Measurements from ENCODE around the gene DYDC2.

The DYDC2 gene

GRCh38 chr10:80350251-80350650 is 6.3 kb upstream of the DYDC2 start:
- Histone ChIP-seq H3K4me2 (ENCODE audit: insufficient read depth, low read length, poor library complexity, severe bottlenecking) (no peak overlapping the region), H3K36me3 (replicated peaks in 1 of 2; ENCODE audit: control insufficient read depth in 2 of 2, insufficient read depth in 2 of 2, low read length in 2 of 2) (no peaks in the 10 kb centered on the region), H2BK5ac (ENCODE audit: low read length) (no peak overlapping the region), H4K91ac (ENCODE audit: low read depth, low read length, poor library complexity) (no peak overlapping the region), H3K4me1 (ENCODE audit: control insufficient read depth in 2 of 2, insufficient read depth in 1 of 2, low read depth in 1 of 2, low read length in 2 of 2) (peaks cover 0 to 2% of the 10 kb centered on the region in 2 donors), H2BK12ac (ENCODE audit: low read length) (no peak overlapping the region), H2BK120ac (ENCODE audit: low read depth, low read length) (no peak overlapping the region), H3K23ac (ENCODE audit: low read depth, low read length, poor library complexity) (no peak overlapping the region), H3K4ac (ENCODE audit: low read length) (no peak overlapping the region), H2BK15ac (ENCODE audit: low read length) (no peak overlapping the region), H3K14ac (ENCODE audit: low read length) (no peak overlapping the region), H3K4me3 (ENCODE audit: low read length in 2 of 2) (no peak overlapping the region), H3K9ac (ENCODE audit: low read depth, low read length, poor library complexity) (no peak overlapping the region), H3K79me1 (ENCODE audit: low read depth, low read length) (no peaks in the 10 kb centered on the region), H3K9me3 (replicated peaks in 1 of 2; ENCODE audit: control insufficient read depth in 2 of 2, insufficient read depth in 1 of 2, low read depth in 1 of 2, low read length in 2 of 2) (no peaks in the 10 kb centered on the region), H2AK5ac (ENCODE audit: low read depth, low read length) (no peak overlapping the region), H2AFZ (ENCODE audit: low read length) (no peak overlapping the region), H3K18ac (ENCODE audit: low read length) (no peak overlapping the region), H3K27ac (replicated peaks; ENCODE audit: low read length) (no peak overlapping the region), H4K8ac (ENCODE audit: low read depth, low read length) (no peak overlapping the region), H3K27me3 (ENCODE audit: control insufficient read depth in 3 of 3, insufficient read depth in 3 of 3, low read depth in 1 of 3, low read length in 3 of 3) (peaks cover 0 to 7% (median 0%) of the 10 kb centered on the region in 3 experiments)
- WGBS, 2 donors (ENCODE audit: extremely low coverage in 2 of 2, insufficient read length in 2 of 2, insufficient replicate concordance in 1 of 2) = no CpG with 5 or more reads among the region's 3 CpGs
- DNase-seq (ENCODE audit: low spot score) = no peak

GRCh38 chr10:80351220-80351619 is 5.4 kb upstream of the DYDC2 start:
- Histone ChIP-seq H3K79me1 (ENCODE audit: low read depth, low read length) (no peaks in the 10 kb centered on the region), H3K9ac (ENCODE audit: low read depth, low read length, poor library complexity) (no peak overlapping the region), H3K4me3 (ENCODE audit: low read length in 2 of 2) (no peak overlapping the region), H3K27ac (replicated peaks; ENCODE audit: low read length) (no peak overlapping the region), H3K14ac (ENCODE audit: low read length) (no peak overlapping the region), H2AFZ (ENCODE audit: low read length) (no peak overlapping the region), H2BK120ac (ENCODE audit: low read depth, low read length) (no peak overlapping the region), H2AK5ac (ENCODE audit: low read depth, low read length) (no peak overlapping the region), H2BK5ac (ENCODE audit: low read length) (no peak overlapping the region), H2BK15ac (ENCODE audit: low read length) (no peak overlapping the region), H3K4ac (ENCODE audit: low read length) (no peak overlapping the region), H3K18ac (ENCODE audit: low read length) (no peak overlapping the region), H3K4me1 (ENCODE audit: control insufficient read depth in 2 of 2, insufficient read depth in 1 of 2, low read depth in 1 of 2, low read length in 2 of 2) (peaks cover 0 to 2% of the 10 kb centered on the region in 2 donors), H3K27me3 (ENCODE audit: control insufficient read depth in 3 of 3, insufficient read depth in 3 of 3, low read depth in 1 of 3, low read length in 3 of 3) (peaks cover 0 to 14% (median under 1%) of the 10 kb centered on the region in 3 experiments), H4K91ac (ENCODE audit: low read depth, low read length, poor library complexity) (no peak overlapping the region), H2BK12ac (ENCODE audit: low read length) (no peak overlapping the region), H4K8ac (ENCODE audit: low read depth, low read length) (no peak overlapping the region), H3K4me2 (ENCODE audit: insufficient read depth, low read length, poor library complexity, severe bottlenecking) (no peak overlapping the region), H3K9me3 (replicated peaks in 1 of 2; ENCODE audit: control insufficient read depth in 2 of 2, insufficient read depth in 1 of 2, low read depth in 1 of 2, low read length in 2 of 2) (no peaks in the 10 kb centered on the region), H3K23ac (ENCODE audit: low read depth, low read length, poor library complexity) (no peak overlapping the region), H3K36me3 (replicated peaks in 1 of 2; ENCODE audit: control insufficient read depth in 2 of 2, insufficient read depth in 2 of 2, low read length in 2 of 2) (no peaks in the 10 kb centered on the region)
- WGBS, 2 donors (ENCODE audit: extremely low coverage in 2 of 2, insufficient read length in 2 of 2, insufficient replicate concordance in 1 of 2) = no CpG with 5 or more reads among the region's 3 CpGs
- no peak for DNase-seq (ENCODE audit: low spot score)

- H3K9me3 ChIP-seq (replicated peaks in 1 of 2; ENCODE audit: control insufficient read depth in 2 of 2, insufficient read depth in 1 of 2, low read depth in 1 of 2, low read length in 2 of 2) = peaks cover 0 to 2% of the 10 kb centered on the region in 2 donors
- no peak overlapping the region for H2AK5ac ChIP-seq (ENCODE audit: low read depth, low read length)
- H2BK12ac ChIP-seq (ENCODE audit: low read length) = no peak overlapping the region
- H3K4me3 ChIP-seq (ENCODE audit: low read length in 2 of 2) = peak overlapping the region; percentile 42 to 76
- peak overlapping the region; percentile 12 for H4K91ac ChIP-seq (ENCODE audit: low read depth, low read length, poor library complexity)
- H3K4me1 ChIP-seq (ENCODE audit: control insufficient read depth in 2 of 2, insufficient read depth in 1 of 2, low read depth in 1 of 2, low read length in 2 of 2) = peaks cover 4 to 7% of the 10 kb centered on the region in 2 donors
- H3K27ac ChIP-seq (replicated peaks; ENCODE audit: low read length) = no peak overlapping the region
- peak overlapping the region; percentile 82 for H3K4me2 ChIP-seq (ENCODE audit: insufficient read depth, low read length, poor library complexity, severe bottlenecking)
- peak; percentile 50 for DNase-seq (ENCODE audit: low spot score)
- H2BK5ac ChIP-seq (ENCODE audit: low read length) = peak overlapping the region; percentile 75
- peak overlapping the region; percentile 89 for H2AFZ ChIP-seq (ENCODE audit: low read length)
- H3K23ac ChIP-seq (ENCODE audit: low read depth, low read length, poor library complexity) = peak overlapping the region; percentile 87
- H3K36me3 ChIP-seq (replicated peaks in 1 of 2; ENCODE audit: control insufficient read depth in 2 of 2, insufficient read depth in 2 of 2, low read length in 2 of 2) = no peaks in the 10 kb centered on the region
- H4K8ac ChIP-seq (ENCODE audit: low read depth, low read length) = peak overlapping the region; percentile 95
- H2BK120ac ChIP-seq (ENCODE audit: low read depth, low read length) = no peak overlapping the region
- H2BK15ac ChIP-seq (ENCODE audit: low read length) = peak overlapping the region; percentile 96
- H3K27me3 ChIP-seq (ENCODE audit: control insufficient read depth in 3 of 3, insufficient read depth in 3 of 3, low read depth in 1 of 3, low read length in 3 of 3) = peaks cover 0 to 19% (median 3%) of the 10 kb centered on the region in 3 experiments
- H3K18ac ChIP-seq (ENCODE audit: low read length) = peak overlapping the region; percentile 98
- peak overlapping the region; percentile 88 for H3K9ac ChIP-seq (ENCODE audit: low read depth, low read length, poor library complexity)
- H3K79me1 ChIP-seq (ENCODE audit: low read depth, low read length) = no peaks in the 10 kb centered on the region
- whole genome bisulfite sequencing, 2 donors (ENCODE audit: extremely low coverage in 2 of 2, insufficient read length in 2 of 2, insufficient replicate concordance in 1 of 2) = no CpG with 5 or more reads among the region's 50 CpGs
- peak overlapping the region; percentile 38 for H3K14ac ChIP-seq (ENCODE audit: low read length)
- H3K4ac ChIP-seq (ENCODE audit: low read length) = no peak overlapping the region
Observed at GRCh38 chr10:80356989-80357850, 639 bp downstream of the DYDC2 start.

GRCh38 chr10:80357851-80358125 is 1.2 kb downstream of the DYDC2 start:
- H2BK120ac ChIP-seq (ENCODE audit: low read depth, low read length) = no peak overlapping the region

More at GRCh38 chr10:80357851-80358125, 1.2 kb downstream of the DYDC2 start:
- Histone ChIP-seq H4K91ac (ENCODE audit: low read depth, low read length, poor library complexity) (no peak overlapping the region), H3K79me1 (ENCODE audit: low read depth, low read length) (no peaks in the 10 kb centered on the region), H2BK5ac (ENCODE audit: low read length) (no peak overlapping the region), H2AK5ac (ENCODE audit: low read depth, low read length) (no peak overlapping the region), H2BK15ac (ENCODE audit: low read length) (peak overlapping the region; percentile 1), H3K9me3 (replicated peaks in 1 of 2; ENCODE audit: control insufficient read depth in 2 of 2, insufficient read depth in 1 of 2, low read depth in 1 of 2, low read length in 2 of 2) (peaks cover 0 to 2% of the 10 kb centered on the region in 2 donors), H4K8ac (ENCODE audit: low read depth, low read length) (no peak overlapping the region), H3K27ac (replicated peaks; ENCODE audit: low read length) (no peak overlapping the region), H2AFZ (ENCODE audit: low read length) (peak overlapping the region; percentile 89), H3K18ac (ENCODE audit: low read length) (peak overlapping the region; percentile 98), H3K4me1 (ENCODE audit: control insufficient read depth in 2 of 2, insufficient read depth in 1 of 2, low read depth in 1 of 2, low read length in 2 of 2) (peaks cover 4 to 7% of the 10 kb centered on the region in 2 donors), H3K9ac (ENCODE audit: low read depth, low read length, poor library complexity) (no peak overlapping the region), H3K4me2 (ENCODE audit: insufficient read depth, low read length, poor library complexity, severe bottlenecking) (no peak overlapping the region), H3K36me3 (replicated peaks in 1 of 2; ENCODE audit: control insufficient read depth in 2 of 2, insufficient read depth in 2 of 2, low read length in 2 of 2) (no peaks in the 10 kb centered on the region), H3K14ac (ENCODE audit: low read length) (no peak overlapping the region), H3K4me3 (ENCODE audit: low read length in 2 of 2) (peak overlapping the region in 1 of 2 donors; percentile 42), H3K4ac (ENCODE audit: low read length) (no peak overlapping the region), H2BK12ac (ENCODE audit: low read length) (no peak overlapping the region), H3K27me3 (ENCODE audit: control insufficient read depth in 3 of 3, insufficient read depth in 3 of 3, low read depth in 1 of 3, low read length in 3 of 3) (peaks cover 0 to 19% (median 3%) of the 10 kb centered on the region in 3 experiments), H3K23ac (ENCODE audit: low read depth, low read length, poor library complexity) (no peak overlapping the region)
- no peak for DNase-seq (ENCODE audit: low spot score)
- no CpG with 5 or more reads among the region's 5 CpGs for WGBS, 2 donors (ENCODE audit: extremely low coverage in 2 of 2, insufficient read length in 2 of 2, insufficient replicate concordance in 1 of 2)

Measured in neuronal stem cell (in vitro differentiated cells).